CD14-positive monocyte (primary cell): ENCODE results near the gene RGL1. TPM values are rescaled to one million over a fixed set of nuclear protein-coding genes. Genes with fewer than 3 reads are reported as not detected.
A peak's percentile ranks its signal among the peaks of the same experiment; 100 is the strongest.

ENCODE experiments used
- DNase-seq, 3 donors: peaks; one replicate each; pipeline ENCODE4 v3.0.0-alpha.2; 2011 to 2022
- H2AFZ ChIP-seq: 2 replicates; pipeline ENCODE4 v1.6.0; 2012; ENCODE audit warnings: mild to moderate bottlenecking, low read depth, low read length, inconsistent platforms; ENCODE audit not compliant: insufficient read depth, poor library complexity, severe bottlenecking
- H3K27ac ChIP-seq, 2 donors: 1 replicate in 1 of 2; 2 replicates in 1 of 2; pipeline ENCODE4 v1.5.1; 2012 to 2013; ENCODE audit warnings: low read length in 2 of 2, control low read depth in 1 of 2, inconsistent platforms in 1 of 2, low read depth in 1 of 2, mild to moderate bottlenecking in 1 of 2
- H3K27me3 ChIP-seq, 2 donors: one replicate each; pipeline versions ENCODE4 v1.6.0 to v1.6.1; 2011 to 2013; ENCODE audit warnings: low read length in 2 of 2; ENCODE audit not compliant: control insufficient read depth in 2 of 2, insufficient read depth in 2 of 2
- H3K36me3 ChIP-seq, 2 donors: replicated peaks in 1 of 2; 1 replicate in 1 of 2; 2 replicates in 1 of 2; pipeline versions ENCODE4 v1.5.1 to v1.6.1; 2012 to 2013; ENCODE audit warnings: low read length in 2 of 2, control low read depth in 1 of 2, inconsistent platforms in 1 of 2, mild to moderate bottlenecking in 1 of 2; ENCODE audit not compliant: insufficient read depth in 2 of 2, control insufficient read depth in 1 of 2
- H3K4me1 ChIP-seq, 2 donors: 1 replicate in 1 of 2; 2 replicates in 1 of 2; pipeline versions ENCODE4 v1.5.1 to v1.6.1; 2012 to 2013; ENCODE audit warnings: low read length in 2 of 2, control low read depth in 1 of 2, inconsistent platforms in 1 of 2, mild to moderate bottlenecking in 1 of 2, moderate library complexity in 1 of 2; ENCODE audit not compliant: insufficient read depth in 2 of 2, control insufficient read depth in 1 of 2
- H3K4me2 ChIP-seq: replicated peaks from 2 replicates; pipeline ENCODE3; 2012; ENCODE audit warnings: low read length, moderate library complexity, mild to moderate bottlenecking; ENCODE audit not compliant: poor library complexity, severe bottlenecking; ENCODE audit errors: extremely low read depth
- H3K4me3 ChIP-seq, 3 experiments: fragments of 200-600 bp in 1 of 3; sonication (generic) in 1 of 3; replicated peaks in 1 of 3; 1 replicate in 2 of 3; 2 replicates in 1 of 3; pipeline ENCODE4 v1.5.1; 2011 to 2013; ENCODE audit warnings: low read length in 3 of 3, mild to moderate bottlenecking in 3 of 3, control low read depth in 2 of 3, low read depth in 2 of 3, inconsistent platforms in 1 of 3, moderate library complexity in 1 of 3
- H3K79me2 ChIP-seq: 2 replicates; pipeline ENCODE4 v1.6.0; 2012; ENCODE audit warnings: mild to moderate bottlenecking, control low read depth, inconsistent platforms, low read length, moderate library complexity; ENCODE audit not compliant: insufficient read depth
- H3K9ac ChIP-seq: 2 replicates; pipeline ENCODE4 v1.6.0; 2017; ENCODE audit warnings: low read length, mild to moderate bottlenecking; ENCODE audit not compliant: insufficient read depth, poor library complexity, severe bottlenecking
- H3K9me3 ChIP-seq, 2 donors: replicated peaks in 1 of 2; 1 replicate in 1 of 2; 2 replicates in 1 of 2; pipeline versions ENCODE4 v1.5.1 to v1.6.1; 2012 to 2013; ENCODE audit warnings: low read length in 2 of 2, control low read depth in 1 of 2; ENCODE audit not compliant: control insufficient read depth in 1 of 2, insufficient read depth in 1 of 2
- H4K20me1 ChIP-seq: 2 replicates; pipeline ENCODE4 v1.6.0; 2012; ENCODE audit warnings: mild to moderate bottlenecking, low read length, control low read depth, moderate library complexity; ENCODE audit not compliant: insufficient read depth
- H3K27ac Mint-ChIP-seq, 7 donors: one replicate each; pipeline ENCODE4 v1.8.0; 2020; ENCODE audit warnings: mild to moderate bottlenecking in 7 of 7, mixed read lengths in 7 of 7, moderate library complexity in 6 of 7, inconsistent platforms in 2 of 7
- H3K27me3 Mint-ChIP-seq, 3 donors: one replicate each; pipeline ENCODE4 v1.8.0; 2021 to 2022; ENCODE audit warnings: low read depth in 3 of 3, mild to moderate bottlenecking in 3 of 3, mixed read lengths in 3 of 3, moderate library complexity in 3 of 3, inconsistent platforms in 1 of 3
- H3K36me3 Mint-ChIP-seq, 2 donors: one replicate each; pipeline ENCODE4 v1.8.0; 2020; ENCODE audit warnings: mixed read lengths in 2 of 2, inconsistent platforms in 1 of 2, mild to moderate bottlenecking in 1 of 2
- H3K4me1 Mint-ChIP-seq: one replicate; pipeline ENCODE4 v1.8.0; 2020; ENCODE audit warnings: mild to moderate bottlenecking, mixed read lengths
- H3K4me3 Mint-ChIP-seq, 2 donors: one replicate each; pipeline ENCODE4 v1.8.0; 2020; ENCODE audit warnings: mild to moderate bottlenecking in 2 of 2, mixed read lengths in 2 of 2, moderate library complexity in 1 of 2
- H3K9me3 Mint-ChIP-seq, 7 donors: one replicate each; pipeline ENCODE4 v1.8.0; 2020 to 2022; ENCODE audit warnings: mixed read lengths in 7 of 7, mild to moderate bottlenecking in 6 of 7, moderate library complexity in 6 of 7, inconsistent platforms in 2 of 7
- CTCF ChIP-seq: fragments of 200-600 bp; IDR thresholded peaks from one replicate; pipeline ENCODE4 v1.8.0; 2022; ENCODE audit warnings: antibody characterized with exemption, mild to moderate bottlenecking
- WGBS: methylation state at CpG from one replicate; pipeline ENCODE4 v1.1.5; 2013; ENCODE audit warnings: missing lambda C conversion rate; ENCODE audit not compliant: insufficient coverage; 5-methylcytosine and 5-hydroxymethylcytosine counted together
- intact Hi-C, 2 donors: fragments of 100-400 bp; cut with micrococcal nuclease; formaldehyde crosslinking; loops; one replicate each; pipeline versions ENCODE4 v1.15.0 to v1.15.1; 2023
- polyA plus RNA-seq, 3 donors: library from polyadenylated mRNA; depleted of rRNA in 1 of 3; unstranded in 2 of 3; stranded (reverse) in 1 of 3; fragments of 300-500 nt in 2 of 3; fragments of >200 nt in 1 of 3; fragmentation: Illumina TruSeq in 2 of 3; gene quantifications; 1 replicate in 2 of 3; 2 replicates in 1 of 3; pipeline ENCODE4 v1.2.3, GENCODE V29; 2012 to 2021

The RGL1 gene
- polyA plus RNA-seq, 3 donors = 1.2 to 3.3 (median 2.0) TPM

DNA sequence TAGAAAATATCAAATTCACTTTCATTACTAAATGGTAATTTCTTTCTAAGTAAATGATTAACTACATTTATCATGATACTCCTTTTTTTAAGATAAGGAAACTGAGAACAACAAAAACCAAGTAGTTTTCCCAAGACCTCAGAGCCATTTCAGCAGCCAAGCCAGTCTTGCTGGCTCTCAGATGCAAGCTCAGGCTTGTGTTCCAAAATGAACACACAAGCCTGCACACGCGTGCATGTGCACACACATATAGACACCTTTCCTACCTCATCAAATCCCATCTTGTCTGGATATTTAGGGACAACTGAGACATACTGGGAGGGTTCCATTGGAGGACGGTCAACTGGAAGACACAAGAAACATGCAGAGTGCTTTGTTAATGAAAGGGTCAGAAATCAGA is 149.6 kb downstream of the RGL1 start:
- Histone ChIP-seq H3K9me3 (no peaks in the 10 kb centered on the region), H4K20me1 (no peaks in the 10 kb centered on the region), H3K9ac (no peak overlapping the region), H3K27ac (no peak overlapping the region), H3K27me3 (no peaks in the 10 kb centered on the region), H3K4me1 (peaks cover 19 to 21% of the 10 kb centered on the region in 2 donors), H2AFZ (no peak overlapping the region), H3K79me2 (no peaks in the 10 kb centered on the region), H3K36me3 (no peaks in the 10 kb centered on the region), H3K4me3 (no peak overlapping the region), H3K4me2 (no peak overlapping the region)
- peak overlapping the region in 1 of 7 donors; percentile 0 for H3K27ac Mint-ChIP-seq
- H3K36me3 Mint-ChIP-seq = no peaks in the 10 kb centered on the region
- H3K4me1 Mint-ChIP-seq = peaks cover 17% of the 10 kb centered on the region
- no peaks in the 10 kb centered on the region for H3K27me3 Mint-ChIP-seq
- 100% methylated on average over 1 of the region's 3 CpGs for WGBS
- no peak overlapping the region for H3K4me3 Mint-ChIP-seq
- intact Hi-C loops = no loop called here
- no peak for DNase-seq
- no peaks in the 10 kb centered on the region for H3K9me3 Mint-ChIP-seq
- TF ChIP-seq CTCF = no peak

GRCh38 chr1:183956559-183957188 is 151.8 kb downstream of the RGL1 start:
- Histone ChIP-seq H3K36me3 (no peaks in the 10 kb centered on the region), H3K27ac (peak overlapping the region in 1 of 2 donors; percentile 62), H3K27me3 (no peaks in the 10 kb centered on the region), H3K9ac (no peak overlapping the region), H3K4me1 (peaks cover 19 to 21% of the 10 kb centered on the region in 2 donors), H4K20me1 (no peaks in the 10 kb centered on the region), H3K4me3 (peak overlapping the region in 1 of 3 experiments; percentile 3), H3K4me2 (no peak overlapping the region), H3K9me3 (no peaks in the 10 kb centered on the region), H2AFZ (no peak overlapping the region), H3K79me2 (no peaks in the 10 kb centered on the region)
- H3K36me3 Mint-ChIP-seq = no peaks in the 10 kb centered on the region
- H3K27me3 Mint-ChIP-seq = no peaks in the 10 kb centered on the region
- H3K4me1 Mint-ChIP-seq = peaks cover 17% of the 10 kb centered on the region
- intact Hi-C loops = no loop called here
- WGBS = 0% methylated on average over 1 of the region's 2 CpGs
- peak; percentile 84 to 92 (median 91) for DNase-seq
- H3K27ac Mint-ChIP-seq = peak overlapping the region in 5 of 7 donors; percentile 64 to 87 (median 77)
- TF ChIP-seq CTCF = no peak
- H3K9me3 Mint-ChIP-seq = no peaks in the 10 kb centered on the region
- H3K4me3 Mint-ChIP-seq = no peak overlapping the region
